Left colon (tissue), 2 donors: Measurements from ENCODE around the gene TADA3. TPM values are rescaled to one million over a fixed set of nuclear protein-coding genes. Genes with fewer than 3 reads are reported as not detected.
"Not testable (repeated sequence)": the region's sequence is repeated elsewhere in the genome, so short reads cannot be mapped to it uniquely, and the experiment has no call there.

ENCODE experiments used
- ATAC-seq: fragments of 200-7000 bp; cut with Tn5 transposase; one replicate; pipeline ENCODE4 v1.9.1; 2020; ENCODE audit warnings: mild to moderate bottlenecking, moderate library complexity
- DNase-seq, 2 donors: peaks; one replicate each; pipeline ENCODE4 v3.0.0-alpha.2; 2020
- intact Hi-C, 2 donors: fragments of 100-400 bp; cut with DNase I in 1 of 2; cut with micrococcal nuclease in 1 of 2; formaldehyde crosslinking; loops; one replicate each; pipeline versions ENCODE4 v1.11.2 to v1.14.0; 2022; cut with DNase I, micrococcal nuclease
- total RNA-seq, 2 donors: library from RNA; stranded (reverse); fragmentation: NEBNext Ultra II Directional; extraction: Animal tissue kit (Norgen Biotek cat#: 25700); gene quantifications; one replicate each; pipeline ENCODE4 v1.2.1, GENCODE V29; 2021
- donor health status: DM: no; HTN: no; CAD: no.
- donor health status: DM: yes; HTN: yes; CAD: no.

TADA3 gene
- total RNA-seq, 2 donors from 2014 or later: 54.1 to 67.0 TPM

GRCh38 chr3:9787714-9788113 is 4.6 kb downstream of the TADA3 start:
- intact Hi-C loops: no loop called here
- ATAC-seq: no peak
- no peak for DNase-seq

- intact Hi-C loops: no loop called here
- no peak for DNase-seq
- ATAC-seq: no peak
Measured at GRCh38 chr3:9786825-9787669, 5.2 kb downstream of the TADA3 start.

GRCh38 chr3:9786209-9786739 is 6.0 kb downstream of the TADA3 start:
- intact Hi-C loops: no loop called here
- no peak for ATAC-seq
- DNase-seq: no peak

- ATAC-seq (no peak), DNase-seq (no peak)
- intact Hi-C loops: no loop called here
Measured at GRCh38 chr3:9785602-9786001, 6.7 kb downstream of the TADA3 start.

GRCh38 chr3:9784965-9785364 is 7.3 kb downstream of the TADA3 start:
- intact Hi-C loops: no loop called here
- DNase-seq (no peak), ATAC-seq (no peak)

GRCh38 chr3:9783954-9784353 is 8.3 kb downstream of the TADA3 start:
- no peak for ATAC-seq
- intact Hi-C loops: no loop called here

GRCh38 chr3:9782770-9783169 is 9.5 kb downstream of the TADA3 start:
- ATAC-seq (peak; percentile 27), DNase-seq (no peak)
- intact Hi-C loops: no loop called here

More at GRCh38 chr3:9783954-9784353, 8.3 kb downstream of the TADA3 start:
- no peak for DNase-seq

- DNase-seq: no peak
- no peak for ATAC-seq
- intact Hi-C loops: no loop called here
Measured at GRCh38 chr3:9781978-9782603, 10.2 kb downstream of the TADA3 start.

GRCh38 chr3:9781551-9781950 is 10.7 kb downstream of the TADA3 start:
- ATAC-seq (no peak), DNase-seq (no peak)
- intact Hi-C loops: no loop called here

- DNase-seq: no peak
- ATAC-seq: no peak
- intact Hi-C loops: no loop called here
Measured at GRCh38 chr3:9780910-9781309, 11.4 kb downstream of the TADA3 start.

GRCh38 chr3:9780458-9780812 is 11.8 kb downstream of the TADA3 start:
- DNase-seq (no peak), ATAC-seq (no peak)
- intact Hi-C loops: no loop called here

- DNase-seq (peak in 1 of 2 donors; percentile 28), ATAC-seq (peak; percentile 24)
- intact Hi-C loops: no loop called here
Measured at GRCh38 chr3:9779721-9780457, 12.4 kb downstream of the TADA3 start.

- intact Hi-C loops: no loop called here
- DNase-seq (no peak), ATAC-seq (no peak)
Measured at GRCh38 chr3:9779075-9779593, 13.1 kb downstream of the TADA3 start.

- ATAC-seq: peak; percentile 84
- intact Hi-C loops: no loop called here
- DNase-seq: no peak
Measured at GRCh38 chr3:9778143-9779074, 13.9 kb downstream of the TADA3 start.

GRCh38 chr3:9777694-9778021 is 14.6 kb downstream of the TADA3 start:
- ATAC-seq: no peak
- intact Hi-C loops: no loop called here

GRCh38 chr3:9776896-9777693 is 15.2 kb downstream of the TADA3 start:
- ATAC-seq (no peak), DNase-seq (no peak)
- intact Hi-C loops: no loop called here

More at GRCh38 chr3:9777694-9778021, 14.6 kb downstream of the TADA3 start:
- DNase-seq: no peak

- DNase-seq, ATAC-seq, intact Hi-C loops: not testable (repeated sequence)
Measured at GRCh38 chr3:9771007-9771406, 21.3 kb downstream of the TADA3 start.
